NCI-H82 treated with DMSO at 0.1 percent for 48 hours (cell line): ENCODE data around the gene SEC24C.
"Not testable (repeated sequence)": the region's sequence is repeated elsewhere in the genome, so short reads cannot be mapped to it uniquely, and the experiment has no call there.

ENCODE experiments used
- DNase-seq: peaks from one replicate; lab custom pipeline; 2025; ENCODE audit not compliant: unreplicated experiment; lab: John Stamatoyannopoulos, UW

SEC24C gene

GRCh38 chr10:73730153-73730906, 13.8 kb upstream of the SEC24C start:
- DNase-seq, result peak; percentile 79

- DNase-seq, result no peak
Observed at GRCh38 chr10:73731588-73732375, 12.4 kb upstream of the SEC24C start.

GRCh38 chr10:73732426-73732825, 11.7 kb upstream of the SEC24C start:
- no peak for DNase-seq

- no peak for DNase-seq
Observed at GRCh38 chr10:73732931-73733623, 11.1 kb upstream of the SEC24C start.

- DNase-seq, result no peak
Observed at GRCh38 chr10:73734028-73734720, 10.0 kb upstream of the SEC24C start.

GRCh38 chr10:73734796-73735305, 9.3 kb upstream of the SEC24C start:
- DNase-seq, result no peak

DNA sequence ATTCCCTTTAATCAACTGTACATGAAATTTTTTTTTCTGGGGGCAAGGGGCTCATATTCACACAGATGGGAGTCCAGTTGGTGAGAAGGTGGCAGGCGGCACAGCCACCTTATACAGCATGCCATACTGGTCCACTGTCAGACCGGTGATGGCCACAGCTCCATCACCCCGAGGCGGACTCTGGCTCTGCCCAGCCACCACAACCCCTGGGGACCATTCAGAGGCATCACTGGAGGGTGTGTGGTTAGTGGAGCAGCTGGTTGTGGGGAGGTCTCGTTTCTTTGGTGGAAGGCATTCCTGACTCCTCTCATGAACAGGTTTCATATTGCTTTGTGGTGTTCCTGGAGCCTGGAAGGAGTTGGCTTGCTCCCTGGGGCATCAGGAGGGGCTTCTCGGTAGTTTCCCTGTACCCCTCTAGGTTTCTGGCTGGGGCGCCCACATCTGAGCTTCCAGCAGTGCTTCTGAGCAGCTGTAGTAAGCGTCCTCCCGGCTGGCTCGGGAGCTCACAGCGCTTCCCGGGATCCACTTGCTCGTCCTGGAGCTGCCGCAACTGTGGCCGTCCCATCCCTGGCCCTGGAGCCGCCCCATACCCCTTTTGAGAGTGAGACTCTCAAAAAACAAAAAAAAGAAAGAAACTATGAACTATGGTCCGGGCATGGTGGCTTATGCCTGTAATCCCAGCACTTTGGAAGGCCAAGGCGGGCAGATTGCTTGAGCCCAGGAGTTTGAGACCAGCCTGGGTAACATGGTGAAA, 3.5 kb upstream of the SEC24C start:
- not testable (repeated sequence) for DNase-seq

DNA sequence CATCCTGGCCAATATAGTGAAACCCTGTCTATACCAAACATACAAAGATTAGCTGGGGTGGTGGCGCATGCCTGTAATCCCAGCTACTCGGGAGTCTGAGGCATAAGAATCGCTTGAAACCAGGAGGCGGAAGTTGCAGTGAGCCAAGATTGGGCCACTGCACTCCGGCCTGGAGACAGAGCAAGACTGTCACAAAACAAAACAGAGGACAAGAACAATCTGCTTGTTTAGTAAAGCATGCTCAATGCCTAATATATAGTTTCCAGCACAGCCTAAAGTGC, 1.8 kb upstream of the SEC24C start:
- no peak for DNase-seq

- DNase-seq, result no peak
Observed at GRCh38 chr10:73743327-73743904, 756 bp upstream of the SEC24C start.

DNA sequence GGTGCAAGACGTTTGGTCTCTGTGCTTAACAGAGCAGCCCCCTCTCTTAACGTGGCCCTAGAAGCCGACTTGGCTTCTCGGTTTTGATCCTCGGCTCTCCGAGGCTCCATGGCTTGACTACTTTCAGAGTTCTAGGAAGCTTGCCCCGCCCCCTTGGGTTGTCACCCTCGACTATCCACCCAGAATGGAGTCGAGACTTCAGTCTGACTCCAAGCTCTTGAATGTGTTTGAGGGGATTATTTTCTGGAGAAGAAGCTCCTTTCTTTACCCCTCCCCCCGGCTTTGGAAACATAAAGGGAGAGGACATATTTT, 448 bp downstream of the SEC24C start:
- DNase-seq, result no peak

GRCh38 chr10:73746721-73747120, 2.5 kb downstream of the SEC24C start:
- no peak for DNase-seq

DNA sequence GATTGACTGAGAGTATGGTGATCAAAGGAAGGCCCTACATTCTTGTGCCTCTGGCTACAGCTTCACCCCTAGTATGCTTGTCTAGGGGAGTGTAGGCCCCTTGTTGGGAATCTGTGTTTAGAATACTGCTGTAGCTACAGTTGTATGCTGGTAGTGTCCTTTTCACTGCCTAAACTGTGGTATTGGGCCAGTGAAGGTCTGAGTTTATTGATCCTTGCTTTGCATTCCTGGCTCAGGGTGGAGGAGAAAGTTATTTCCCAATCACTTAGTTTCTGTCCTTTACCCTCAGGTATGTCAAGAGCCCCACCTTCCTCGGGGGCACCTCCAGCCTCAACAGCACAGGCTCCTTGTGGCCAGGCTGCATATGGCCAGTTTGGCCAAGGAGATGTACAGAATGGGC, 6.6 kb downstream of the SEC24C start:
- no peak for DNase-seq

DNA sequence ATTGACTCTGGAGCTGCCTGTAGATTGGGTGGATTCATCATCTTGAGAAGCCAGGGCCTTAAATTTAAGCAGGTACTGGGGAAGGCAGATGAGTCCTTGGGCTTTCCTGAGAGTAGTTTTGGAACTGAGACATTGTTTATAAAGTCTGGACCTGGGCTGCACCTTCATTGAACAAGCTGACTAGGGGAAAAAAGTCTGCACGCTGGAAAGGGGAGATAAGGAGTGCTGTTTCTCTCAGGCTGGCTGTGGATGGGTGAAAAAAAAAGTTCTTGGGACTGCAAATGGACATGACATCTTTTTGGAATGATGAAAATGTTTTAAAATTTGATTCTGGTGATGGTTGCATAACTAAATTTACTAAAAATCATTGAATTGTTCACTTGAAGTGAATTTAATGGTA, 12.0 kb downstream of the SEC24C start:
- DNase-seq, result no peak

- no peak for DNase-seq
Observed at GRCh38 chr10:73758704-73759511, 14.7 kb downstream of the SEC24C start.

DNA sequence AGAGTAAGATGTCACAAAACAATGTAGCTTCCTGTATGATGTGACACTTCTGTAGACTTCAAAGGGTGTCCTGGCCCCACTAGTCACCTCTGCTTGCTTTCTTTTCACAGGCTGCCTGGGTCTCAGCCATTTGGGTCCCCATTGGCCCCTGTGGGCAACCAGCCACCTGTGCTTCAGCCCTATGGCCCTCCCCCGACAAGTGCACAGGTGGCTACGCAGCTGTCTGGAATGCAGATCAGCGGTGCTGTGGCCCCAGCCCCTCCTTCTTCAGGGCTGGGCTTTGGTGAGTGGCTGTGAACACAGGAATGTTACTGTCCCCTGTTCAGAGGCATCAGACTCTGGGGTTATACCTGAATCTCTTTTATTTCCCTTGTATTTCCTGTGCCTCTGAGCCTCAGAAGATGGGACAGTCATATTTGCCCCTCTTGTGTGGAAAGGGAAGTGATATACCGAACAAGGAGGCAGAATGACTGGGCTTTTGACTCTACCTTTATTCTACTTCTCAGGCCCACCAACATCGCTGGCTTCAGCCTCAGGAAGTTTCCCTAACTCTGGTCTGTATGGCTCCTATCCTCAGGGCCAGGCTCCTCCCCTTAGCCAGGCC, 15.4 kb downstream of the SEC24C start:
- no peak for DNase-seq

DNA sequence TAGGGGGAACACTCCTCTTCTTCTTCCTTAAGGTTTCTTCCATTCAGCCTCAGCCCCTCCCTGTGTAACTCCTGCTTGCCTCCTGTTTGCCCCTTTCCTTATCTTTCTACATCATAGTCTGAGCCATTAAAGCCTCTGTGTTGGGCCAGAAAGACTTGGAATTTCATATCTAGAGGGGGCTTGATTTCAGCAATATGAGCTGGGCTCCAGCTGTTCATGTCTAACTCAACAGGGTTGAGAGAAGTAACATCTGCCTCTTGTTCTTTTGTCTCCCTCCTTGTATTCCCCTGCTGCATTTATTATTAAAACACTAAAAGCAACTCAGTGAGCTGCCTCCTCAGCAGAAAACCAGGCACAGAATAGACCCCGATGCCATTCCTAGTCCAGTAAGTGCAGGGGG, 17.6 kb downstream of the SEC24C start:
- no peak for DNase-seq

DNA sequence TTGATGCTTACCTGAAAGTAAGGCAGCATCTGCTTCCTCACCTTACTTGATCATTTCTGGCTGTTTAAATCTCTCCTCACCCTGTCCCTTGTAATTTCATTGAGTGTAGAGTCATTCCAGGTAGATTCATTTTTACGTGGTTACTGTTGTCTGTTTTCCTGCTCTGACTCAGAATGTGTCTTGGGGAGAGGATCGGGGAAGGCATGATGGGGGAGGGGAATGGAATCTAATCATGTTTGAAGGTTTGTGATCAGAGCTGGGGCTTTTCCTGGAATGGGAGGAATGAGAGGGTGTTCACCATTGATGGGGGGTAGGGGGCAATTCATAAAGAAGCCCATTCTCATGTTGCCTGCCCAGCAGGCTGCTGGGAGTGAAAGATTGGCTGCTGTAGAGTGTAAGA, 18.7 kb downstream of the SEC24C start:
- no peak for DNase-seq

GRCh38 chr10:73763343-73763742, 19.2 kb downstream of the SEC24C start:
- no peak for DNase-seq

- no peak for DNase-seq
Observed at GRCh38 chr10:73765066-73765465, 20.9 kb downstream of the SEC24C start.
